Fibroblast of the aortic adventitia (primary cell): ENCODE data around the gene DNM1. TPM values are rescaled to one million over a fixed set of nuclear protein-coding genes. Genes with fewer than 3 reads are reported as not detected.

Experiments used
- DNase-seq: peaks from one replicate; pipeline ENCODE4 v3.0.0-alpha.2; 2010; ENCODE audit warnings: low read depth
- H3K4me3 ChIP-seq: 2 replicates; pipeline ENCODE4 v1.5.1; 2011; ENCODE audit warnings: low read depth, mild to moderate bottlenecking, control low read depth, low read length, moderate library complexity
- total RNA-seq: library from RNA; depleted of rRNA; stranded (reverse); fragments of >200 nt; gene quantifications from 2 replicates; pipeline ENCODE4 v1.2.3, GENCODE V29; 2012; ENCODE audit warnings: low replicate concordance
- TF ChIP-seq, protein P1 (sequence below): IDR thresholded peaks from 2 replicates; pipeline ENCODE4 v1.5.1; 2011; ENCODE audit warnings: mild to moderate bottlenecking, low read length, control low read depth, inconsistent platforms; ENCODE audit not compliant: insufficient read depth

Gene DNM1
- total RNA-seq, 1 donor: 57.4 TPM

DNA sequence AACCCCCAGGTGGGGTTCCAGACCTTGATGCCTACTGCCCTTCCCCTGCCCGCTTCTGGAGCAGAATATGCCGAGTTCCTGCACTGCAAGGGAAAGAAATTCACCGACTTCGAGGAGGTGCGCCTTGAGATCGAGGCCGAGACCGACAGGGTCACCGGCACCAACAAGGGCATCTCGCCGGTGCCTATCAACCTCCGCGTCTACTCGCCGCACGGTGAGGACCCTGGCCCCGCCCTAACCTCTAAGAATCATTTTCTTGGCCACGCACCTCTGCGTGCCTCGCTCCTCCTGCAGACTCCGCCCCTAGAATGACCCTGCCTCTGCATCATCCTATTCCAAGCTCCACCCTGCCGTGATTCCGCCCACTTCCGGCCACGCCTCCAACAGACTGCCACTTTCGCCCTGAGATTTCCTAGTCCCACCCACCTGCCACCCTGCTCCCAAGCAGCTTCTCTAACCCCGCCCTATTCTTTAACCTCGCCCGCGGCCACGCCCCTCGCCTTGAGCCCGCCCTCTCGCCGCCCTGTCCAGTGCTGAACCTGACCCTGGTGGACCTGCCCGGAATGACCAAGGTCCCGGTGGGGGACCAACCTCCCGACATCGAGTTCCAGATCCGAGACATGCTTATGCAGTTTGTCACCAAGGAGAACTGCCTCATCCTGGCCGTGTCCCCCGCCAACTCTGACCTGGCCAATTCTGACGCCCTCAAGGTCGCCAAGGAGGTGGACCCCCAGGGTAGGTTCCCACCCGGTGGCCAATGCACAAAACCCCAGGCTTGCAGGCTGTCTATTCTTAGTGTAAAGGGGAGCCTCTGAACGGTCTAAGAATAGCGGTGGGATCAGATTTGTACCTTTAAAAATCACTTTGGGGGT is 15.6 kb downstream of the DNM1 start:
- DNase-seq: peak; percentile 68
- TF ChIP-seq, protein P1, sequence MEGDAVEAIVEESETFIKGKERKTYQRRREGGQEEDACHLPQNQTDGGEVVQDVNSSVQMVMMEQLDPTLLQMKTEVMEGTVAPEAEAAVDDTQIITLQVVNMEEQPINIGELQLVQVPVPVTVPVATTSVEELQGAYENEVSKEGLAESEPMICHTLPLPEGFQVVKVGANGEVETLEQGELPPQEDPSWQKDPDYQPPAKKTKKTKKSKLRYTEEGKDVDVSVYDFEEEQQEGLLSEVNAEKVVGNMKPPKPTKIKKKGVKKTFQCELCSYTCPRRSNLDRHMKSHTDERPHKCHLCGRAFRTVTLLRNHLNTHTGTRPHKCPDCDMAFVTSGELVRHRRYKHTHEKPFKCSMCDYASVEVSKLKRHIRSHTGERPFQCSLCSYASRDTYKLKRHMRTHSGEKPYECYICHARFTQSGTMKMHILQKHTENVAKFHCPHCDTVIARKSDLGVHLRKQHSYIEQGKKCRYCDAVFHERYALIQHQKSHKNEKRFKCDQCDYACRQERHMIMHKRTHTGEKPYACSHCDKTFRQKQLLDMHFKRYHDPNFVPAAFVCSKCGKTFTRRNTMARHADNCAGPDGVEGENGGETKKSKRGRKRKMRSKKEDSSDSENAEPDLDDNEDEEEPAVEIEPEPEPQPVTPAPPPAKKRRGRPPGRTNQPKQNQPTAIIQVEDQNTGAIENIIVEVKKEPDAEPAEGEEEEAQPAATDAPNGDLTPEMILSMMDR: no peak
- H3K4me3 ChIP-seq: no peak overlapping the region

DNA sequence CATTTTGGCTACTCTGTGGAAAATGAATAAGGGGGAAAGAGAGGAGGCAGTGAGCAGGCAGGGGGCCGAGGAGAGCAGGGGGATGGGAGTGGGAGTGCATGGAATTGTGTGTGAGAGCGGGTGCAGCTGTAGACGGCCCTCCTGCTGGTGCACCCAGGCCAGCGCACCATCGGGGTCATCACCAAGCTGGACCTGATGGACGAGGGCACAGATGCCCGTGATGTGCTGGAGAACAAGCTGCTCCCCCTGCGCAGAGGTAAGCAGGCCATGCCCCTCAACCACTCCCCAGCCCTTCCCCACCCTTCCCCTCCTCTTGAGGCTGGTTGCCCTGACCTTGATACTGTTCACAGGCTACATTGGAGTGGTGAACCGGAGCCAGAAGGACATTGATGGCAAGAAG is 16.7 kb downstream of the DNM1 start:
- no peak for DNase-seq
- TF ChIP-seq, protein P1: no peak
- no peak overlapping the region for H3K4me3 ChIP-seq

DNA sequence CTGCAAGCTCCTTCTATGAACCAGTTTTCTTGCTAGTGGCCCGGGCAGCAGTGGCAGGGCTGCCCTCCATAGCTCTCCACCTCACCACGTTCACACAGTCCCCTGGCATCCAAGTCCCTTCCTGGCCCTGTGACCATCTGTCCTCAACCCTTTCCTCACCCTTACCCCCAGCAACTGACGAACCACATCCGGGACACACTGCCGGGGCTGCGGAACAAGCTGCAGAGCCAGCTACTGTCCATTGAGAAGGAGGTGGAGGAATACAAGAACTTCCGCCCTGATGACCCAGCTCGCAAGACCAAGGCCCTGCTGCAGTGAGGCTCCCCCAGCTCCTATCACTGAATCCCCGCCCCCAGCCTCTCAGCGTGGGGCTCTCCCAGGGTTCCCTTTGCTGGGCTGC is 18.8 kb downstream of the DNM1 start:
- no peak overlapping the region for H3K4me3 ChIP-seq
- TF ChIP-seq, protein P1: no peak
- DNase-seq: no peak

- DNase-seq: no peak
- H3K4me3 ChIP-seq: no peak overlapping the region
- TF ChIP-seq, protein P1: no peak
These were observed 19.9 kb downstream of the DNM1 start for GRCh38 chr9:128222880-128223670.

DNA sequence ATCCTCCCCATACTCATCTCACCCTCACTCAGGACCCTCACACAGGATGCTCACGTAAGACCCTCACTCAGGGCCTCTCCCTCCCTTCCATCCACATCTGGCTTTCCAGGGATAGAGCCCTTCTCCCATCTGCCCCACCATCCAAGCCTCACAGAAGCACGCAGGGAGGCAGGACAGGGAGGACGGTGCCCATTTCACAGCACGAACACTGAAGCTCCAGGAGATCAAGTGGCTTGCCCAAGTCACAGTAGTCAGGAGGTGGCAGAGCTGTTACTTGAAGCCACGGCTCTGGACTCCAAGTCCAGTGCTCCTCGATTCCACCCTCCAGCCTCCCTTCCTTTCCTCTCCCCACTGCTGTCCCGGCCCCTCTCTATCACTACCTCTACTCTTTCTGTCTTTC is 21.7 kb downstream of the DNM1 start:
- no peak for DNase-seq
- no peak overlapping the region for H3K4me3 ChIP-seq
- TF ChIP-seq, protein P1: no peak

DNA sequence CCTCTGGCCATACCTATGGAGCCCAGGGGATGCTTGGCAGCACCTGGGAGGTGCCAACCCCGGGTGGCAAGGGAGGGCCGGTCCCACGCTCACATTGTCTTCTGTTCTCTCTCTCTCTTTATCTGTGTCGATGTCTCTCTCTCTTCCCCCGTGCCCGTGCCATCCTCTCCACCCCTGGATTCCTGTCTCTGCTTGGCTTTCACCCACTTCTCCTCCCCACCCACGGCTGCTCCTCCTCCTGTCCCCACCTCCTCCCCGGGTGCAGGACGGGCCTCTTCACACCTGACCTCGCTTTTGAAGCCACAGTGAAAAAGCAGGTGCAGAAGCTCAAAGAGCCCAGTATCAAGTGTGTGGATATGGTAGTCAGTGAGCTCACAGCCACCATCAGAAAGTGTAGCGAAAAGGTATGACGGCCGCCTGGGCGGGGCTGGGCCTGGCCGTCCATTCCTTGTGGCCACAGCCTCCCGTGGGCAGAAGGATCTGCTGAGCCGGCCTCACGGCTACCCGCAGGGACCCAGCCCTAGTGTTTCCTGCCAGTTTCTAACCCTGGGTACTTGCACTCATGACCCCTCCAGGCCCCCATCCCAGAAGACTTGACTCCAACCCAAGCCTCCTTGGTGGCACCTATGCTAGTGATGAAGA is 22.7 kb downstream of the DNM1 start:
- no peak overlapping the region for H3K4me3 ChIP-seq
- no peak for DNase-seq
- TF ChIP-seq, protein P1: no peak
